Subcutaneous adipose tissue (tissue), 4 donors: ENCODE measurements around the gene EGFL8. TPM values are rescaled to one million over a fixed set of nuclear protein-coding genes. Genes with fewer than 3 reads are reported as not detected.

Experiments
- total RNA-seq, 4 donors: library from RNA; depleted of rRNA; stranded (reverse); fragments of >200 nt; gene quantifications; one replicate each; pipeline ENCODE4 v1.1.0, GENCODE V29; 2016
- TF ChIP-seq, protein P1 (sequence below): fragments of 450-650 bp; IDR thresholded peaks from one replicate; pipeline ENCODE4 v1.5.1; 2016; ENCODE audit warnings: low read depth, mild to moderate bottlenecking, control low read depth, antibody characterized with exemption, moderate library complexity

The EGFL8 gene
- total RNA-seq, 4 donors from 2014 or later: 2.3 to 13.0 (median 5.6) TPM

DNA sequence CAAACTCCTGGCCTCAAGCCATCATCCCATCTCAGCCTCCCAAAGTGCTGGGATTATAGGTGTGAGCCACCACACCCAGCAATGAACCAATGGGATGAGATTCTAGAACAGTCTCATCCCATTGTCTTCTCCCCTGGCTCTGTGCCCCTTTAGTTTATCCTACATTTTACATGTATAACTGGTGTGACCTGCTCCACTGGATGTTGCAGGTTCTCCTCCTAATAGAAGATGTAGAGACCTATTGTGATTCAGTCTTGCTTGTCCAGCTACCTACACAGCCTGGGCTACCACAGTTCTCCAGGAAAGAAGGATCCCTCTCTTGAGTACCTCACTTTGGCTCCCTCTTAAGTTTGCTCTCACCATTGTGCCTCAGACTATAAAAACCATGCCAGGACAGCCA lies 32.3 kb upstream of the EGFL8 start:
- TF ChIP-seq, protein P1, sequence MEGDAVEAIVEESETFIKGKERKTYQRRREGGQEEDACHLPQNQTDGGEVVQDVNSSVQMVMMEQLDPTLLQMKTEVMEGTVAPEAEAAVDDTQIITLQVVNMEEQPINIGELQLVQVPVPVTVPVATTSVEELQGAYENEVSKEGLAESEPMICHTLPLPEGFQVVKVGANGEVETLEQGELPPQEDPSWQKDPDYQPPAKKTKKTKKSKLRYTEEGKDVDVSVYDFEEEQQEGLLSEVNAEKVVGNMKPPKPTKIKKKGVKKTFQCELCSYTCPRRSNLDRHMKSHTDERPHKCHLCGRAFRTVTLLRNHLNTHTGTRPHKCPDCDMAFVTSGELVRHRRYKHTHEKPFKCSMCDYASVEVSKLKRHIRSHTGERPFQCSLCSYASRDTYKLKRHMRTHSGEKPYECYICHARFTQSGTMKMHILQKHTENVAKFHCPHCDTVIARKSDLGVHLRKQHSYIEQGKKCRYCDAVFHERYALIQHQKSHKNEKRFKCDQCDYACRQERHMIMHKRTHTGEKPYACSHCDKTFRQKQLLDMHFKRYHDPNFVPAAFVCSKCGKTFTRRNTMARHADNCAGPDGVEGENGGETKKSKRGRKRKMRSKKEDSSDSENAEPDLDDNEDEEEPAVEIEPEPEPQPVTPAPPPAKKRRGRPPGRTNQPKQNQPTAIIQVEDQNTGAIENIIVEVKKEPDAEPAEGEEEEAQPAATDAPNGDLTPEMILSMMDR: no peak

DNA sequence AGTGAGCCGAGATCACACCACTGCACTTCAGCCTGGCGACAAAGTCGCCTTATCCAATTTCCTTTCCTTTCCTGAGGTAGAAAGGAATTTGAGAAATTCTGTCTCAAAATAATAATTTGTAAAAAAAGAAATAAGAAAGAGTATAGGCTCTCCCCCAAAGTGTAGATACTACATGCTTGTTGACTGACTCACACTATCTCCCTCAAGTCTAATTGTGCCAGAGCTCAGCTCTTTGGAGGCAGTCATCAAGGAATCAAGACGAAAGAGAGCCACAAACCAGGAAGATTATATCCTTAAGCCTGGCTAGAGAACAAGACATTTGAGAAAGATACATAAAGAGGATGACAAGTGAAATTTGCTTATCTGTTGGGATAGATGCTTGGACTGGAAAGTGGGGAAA lies 30.6 kb upstream of the EGFL8 start:
- TF ChIP-seq, protein P1: no peak

DNA sequence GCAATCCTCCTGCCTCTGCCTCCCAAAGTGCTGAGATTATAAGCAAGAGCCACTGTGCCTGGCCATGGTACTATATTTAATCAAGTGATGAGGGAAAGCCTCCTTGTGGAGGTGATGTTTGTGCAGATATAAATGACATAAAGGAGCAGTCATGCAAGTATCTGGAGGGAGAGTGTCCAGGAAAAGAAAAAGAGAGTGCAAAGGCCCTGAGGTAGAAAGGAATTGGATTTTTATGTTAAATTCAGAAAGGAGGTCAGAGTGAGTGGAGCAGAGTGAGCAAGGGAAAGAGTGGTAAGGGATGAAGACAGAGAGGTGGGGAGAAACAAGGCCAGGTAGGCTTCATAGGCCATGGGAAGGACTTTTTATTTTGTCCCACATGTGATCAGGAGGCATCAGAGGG lies 26.9 kb upstream of the EGFL8 start:
- TF ChIP-seq, protein P1: no peak

DNA sequence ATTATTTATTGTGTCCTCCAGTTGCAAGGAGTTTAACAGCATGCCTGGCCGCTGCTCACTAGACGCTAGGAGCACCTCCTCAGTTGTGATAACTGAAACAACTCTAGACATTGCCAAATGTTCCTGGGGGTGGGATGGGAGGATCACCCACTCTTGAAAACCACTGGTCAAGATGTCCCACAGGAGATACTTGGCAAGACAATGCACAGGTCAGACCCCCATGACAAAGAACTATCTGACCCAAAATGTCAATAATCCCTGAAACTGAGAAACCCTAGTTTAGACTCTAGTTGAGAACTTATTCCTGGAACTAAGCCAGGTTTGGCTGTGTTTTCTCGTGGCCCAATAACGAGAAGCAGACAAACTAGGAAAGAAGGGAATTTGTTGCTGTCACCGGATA lies 24.8 kb upstream of the EGFL8 start:
- TF ChIP-seq, protein P1: no peak

DNA sequence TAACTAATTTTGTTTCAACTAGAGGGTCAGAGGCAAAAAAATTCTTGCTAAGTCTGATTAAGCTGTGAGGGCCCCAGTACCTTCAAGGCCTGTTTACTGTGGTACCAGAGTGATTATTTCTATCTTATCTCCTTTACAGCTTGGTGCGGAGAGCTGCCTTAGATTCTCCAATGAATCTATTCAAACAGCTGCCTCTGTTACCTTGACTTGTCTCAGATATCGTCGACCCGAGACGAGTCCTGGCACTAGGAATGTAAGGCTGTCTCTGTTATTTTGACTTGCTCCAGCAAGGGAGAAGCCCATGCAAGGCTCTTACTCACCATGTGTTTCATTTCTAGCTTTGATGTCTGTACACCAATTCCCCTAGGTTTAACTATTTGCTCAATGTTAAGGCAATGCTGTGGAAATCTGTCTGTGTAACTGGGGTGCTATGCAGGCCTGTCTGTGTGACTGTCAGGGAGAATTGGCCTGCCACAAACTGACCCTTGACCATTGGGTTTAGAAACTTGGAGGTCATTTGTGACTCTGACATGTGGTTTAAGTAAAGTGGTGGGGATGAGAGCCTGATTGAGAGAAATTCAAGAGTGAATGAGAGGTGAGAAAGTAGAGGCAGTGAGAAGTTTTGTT lies 23.9 kb upstream of the EGFL8 start:
- TF ChIP-seq, protein P1: no peak

DNA sequence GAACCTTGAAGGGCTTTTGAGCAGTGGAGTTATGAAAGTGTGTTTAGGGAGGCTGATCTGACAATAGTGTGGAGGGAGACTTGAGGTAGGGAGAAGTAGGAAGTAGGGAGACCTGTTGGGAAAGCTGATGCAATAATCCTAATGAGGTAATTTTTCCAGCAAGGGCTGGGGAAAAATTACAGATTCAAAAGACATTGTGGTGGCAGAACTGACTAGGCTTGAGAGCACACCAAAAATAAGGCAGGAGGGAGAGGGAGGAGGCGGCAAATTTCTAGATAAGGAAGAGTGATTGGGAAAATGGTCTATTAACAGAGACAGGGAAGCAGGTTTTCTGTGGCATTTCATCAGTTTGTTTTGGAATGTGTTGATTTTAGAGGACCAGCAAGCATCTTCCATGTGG lies 18.1 kb upstream of the EGFL8 start:
- TF ChIP-seq, protein P1: no peak

DNA sequence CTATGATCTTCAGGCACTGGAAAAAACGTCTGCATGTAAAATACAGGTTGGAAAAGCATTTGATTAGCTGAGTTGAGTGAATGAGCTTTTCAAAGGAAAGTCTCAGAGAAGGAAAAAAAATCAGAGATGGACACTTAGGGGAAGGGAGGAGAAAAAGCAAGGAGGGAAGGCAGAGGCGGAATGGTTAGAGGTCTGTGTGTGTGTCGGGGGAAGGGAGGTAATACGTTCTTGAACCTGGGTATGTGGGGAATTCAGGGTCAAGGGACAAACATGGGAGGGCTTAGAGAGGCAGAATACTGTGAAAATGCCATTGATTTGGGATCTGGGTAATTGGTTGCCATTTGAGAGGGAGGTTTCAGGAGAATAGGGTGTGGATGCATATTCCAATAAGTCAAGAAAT lies 17.7 kb upstream of the EGFL8 start:
- TF ChIP-seq, protein P1: no peak
